Neural cell (in vitro differentiated cells): ENCODE results near the gene TP53I11.

Experiments used
- TAF1 ChIP-seq: IDR thresholded peaks from 2 replicates; pipeline ENCODE4 v1.6.1; 2012; ENCODE audit warnings: low read depth
- TF ChIP-seq, protein P1 (sequence below): fragments of 450-650 bp; IDR thresholded peaks from 2 replicates; pipeline ENCODE4 v1.5.1; 2014; ENCODE audit warnings: antibody characterized with exemption, mild to moderate bottlenecking, moderate library complexity; ENCODE audit not compliant: poor library complexity, severe bottlenecking

DNA sequence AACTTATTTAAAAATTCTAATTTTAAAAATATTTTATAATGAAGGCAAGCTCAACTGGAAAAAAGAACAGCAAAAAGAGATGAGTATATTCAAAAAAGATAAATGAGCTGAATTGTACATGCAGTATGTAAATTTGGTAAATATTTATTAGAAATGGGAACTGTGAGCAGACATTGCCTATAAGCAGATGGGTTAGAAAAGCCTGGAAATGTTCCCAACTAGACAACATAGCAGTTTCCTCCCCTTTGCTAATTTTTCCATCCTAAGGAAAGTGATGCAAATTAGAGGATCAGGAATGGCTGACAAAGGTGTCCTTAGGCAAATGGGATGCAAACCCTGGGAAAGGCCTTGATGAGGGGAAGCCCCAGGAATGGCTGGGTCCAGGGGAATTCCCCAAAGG, 37.2 kb downstream of the TP53I11 start:
- TF ChIP-seq, protein P1, sequence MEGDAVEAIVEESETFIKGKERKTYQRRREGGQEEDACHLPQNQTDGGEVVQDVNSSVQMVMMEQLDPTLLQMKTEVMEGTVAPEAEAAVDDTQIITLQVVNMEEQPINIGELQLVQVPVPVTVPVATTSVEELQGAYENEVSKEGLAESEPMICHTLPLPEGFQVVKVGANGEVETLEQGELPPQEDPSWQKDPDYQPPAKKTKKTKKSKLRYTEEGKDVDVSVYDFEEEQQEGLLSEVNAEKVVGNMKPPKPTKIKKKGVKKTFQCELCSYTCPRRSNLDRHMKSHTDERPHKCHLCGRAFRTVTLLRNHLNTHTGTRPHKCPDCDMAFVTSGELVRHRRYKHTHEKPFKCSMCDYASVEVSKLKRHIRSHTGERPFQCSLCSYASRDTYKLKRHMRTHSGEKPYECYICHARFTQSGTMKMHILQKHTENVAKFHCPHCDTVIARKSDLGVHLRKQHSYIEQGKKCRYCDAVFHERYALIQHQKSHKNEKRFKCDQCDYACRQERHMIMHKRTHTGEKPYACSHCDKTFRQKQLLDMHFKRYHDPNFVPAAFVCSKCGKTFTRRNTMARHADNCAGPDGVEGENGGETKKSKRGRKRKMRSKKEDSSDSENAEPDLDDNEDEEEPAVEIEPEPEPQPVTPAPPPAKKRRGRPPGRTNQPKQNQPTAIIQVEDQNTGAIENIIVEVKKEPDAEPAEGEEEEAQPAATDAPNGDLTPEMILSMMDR: no peak
- no peak for TF ChIP-seq TAF1
